Testis (tissue), 3 donors: ENCODE data around the gene CBX8. TPM values are rescaled to one million over a fixed set of nuclear protein-coding genes. Genes with fewer than 3 reads are reported as not detected.
A peak's percentile ranks its signal among the peaks of the same experiment; 100 is the strongest.

Experiments used
- DNase-seq: peaks from one replicate; pipeline ENCODE4 v3.0.0-alpha.2; 2019
- H3K27ac ChIP-seq, 2 donors: fragments of 200-600 bp; sonication (generic); one replicate each; pipeline ENCODE4 v1.5.1; 2019
- H3K27me3 ChIP-seq: fragments of 200-600 bp; sonication (generic); one replicate; pipeline ENCODE4 v1.5.1; 2019
- H3K36me3 ChIP-seq: fragments of 200-600 bp; sonication (generic); one replicate; pipeline ENCODE4 v1.5.1; 2017; ENCODE audit warnings: low read depth; ENCODE audit errors: missing control alignments
- H3K4me1 ChIP-seq: fragments of 200-600 bp; sonication (generic); one replicate; pipeline ENCODE4 v1.5.1; 2019
- H3K4me3 ChIP-seq, 2 donors: fragments of 200-600 bp; sonication (generic); one replicate each; pipeline ENCODE4 v1.5.1; 2017 to 2019
- H3K9me3 ChIP-seq: fragments of 200-600 bp; sonication (generic); one replicate; pipeline ENCODE4 v1.5.1; 2017
- POLR2A ChIP-seq: fragments of 450-650 bp; IDR thresholded peaks from one replicate; pipeline ENCODE4 v1.6.1; 2017; ENCODE audit warnings: antibody characterized with exemption, mild to moderate bottlenecking, moderate library complexity
- WGBS, 2 donors: methylation state at CpG; one replicate each; pipeline ENCODE4 v1.1.5; 2018; 5-methylcytosine and 5-hydroxymethylcytosine counted together
- intact Hi-C: fragments of 100-400 bp; cut with DNase I; formaldehyde crosslinking; loops from one replicate; pipeline ENCODE4 v1.15.1; 2023; ENCODE audit warnings: low total_unique reads
- polyA plus RNA-seq: library from polyadenylated mRNA; stranded (reverse); fragments of 350-450 nt; fragmentation: Illumina TruSeq; extraction: RNeasy Lipid Tissue Mini Kit (QIAGEN cat#74804); gene quantifications from one replicate; pipeline ENCODE4 v1.2.3, GENCODE V29; 2014; ENCODE audit warnings: low read depth, low replicate concordance; ENCODE audit not compliant: insufficient read depth
- total RNA-seq, 2 donors: library from RNA; depleted of rRNA; stranded (reverse); fragments of >200 nt; gene quantifications; one replicate each; pipeline ENCODE4 v1.2.3, GENCODE V29; 2016
- TF ChIP-seq, protein P1 (sequence below), 3 experiments: fragments of 450-650 bp in 2 of 3; fragments of 200-600 bp in 1 of 3; sonication (generic) in 1 of 3; IDR thresholded peaks; one replicate each; pipeline ENCODE4 v1.5.1; 2016 to 2019; ENCODE audit warnings: antibody characterized with exemption in 3 of 3, mild to moderate bottlenecking in 2 of 3, moderate library complexity in 1 of 3

Gene CBX8
- total and polyA plus RNA-seq, 3 donors from 2014 or later: 13.8 to 22.4 (median 13.9) TPM

DNA sequence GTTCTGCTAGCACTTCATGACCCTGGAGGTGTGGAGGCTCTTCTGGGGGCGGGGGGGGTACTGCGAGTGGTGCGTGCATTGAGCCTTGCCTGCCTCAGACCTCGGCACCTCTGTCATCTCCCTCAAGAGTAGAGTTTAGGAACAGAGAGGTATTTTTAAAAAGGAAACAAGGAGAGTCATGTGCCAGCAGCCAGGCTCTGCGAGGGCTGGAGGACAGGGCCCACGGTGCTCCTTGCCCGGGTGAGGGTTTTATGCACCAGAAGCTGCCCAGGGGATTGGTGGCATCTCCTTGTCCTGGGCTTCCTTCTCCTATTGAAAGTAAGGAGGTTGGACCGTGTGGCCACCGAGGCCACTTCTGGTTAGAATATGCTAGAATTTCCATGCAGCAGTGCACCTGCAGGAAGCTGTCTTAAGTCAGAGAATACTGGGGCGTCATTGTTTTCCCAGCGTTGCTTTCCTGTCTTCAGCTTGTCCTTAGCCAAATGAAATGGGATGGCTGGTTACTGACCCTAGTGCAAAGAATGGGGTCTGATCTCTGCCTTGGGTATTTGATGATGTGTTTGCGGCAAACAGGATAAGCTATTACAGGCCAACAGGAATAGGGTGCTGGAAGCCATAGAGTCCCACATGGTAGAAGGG, 15.7 kb downstream of the CBX8 start:
- no peak for DNase-seq
- no peak overlapping the region for H3K4me3 ChIP-seq
- no peaks in the 10 kb centered on the region for H3K27me3 ChIP-seq
- H3K36me3 ChIP-seq: no peaks in the 10 kb centered on the region
- no peaks in the 10 kb centered on the region for H3K9me3 ChIP-seq
- intact Hi-C loops: no loop called here
- 79 to 87% methylated on average over 12 of the region's 12 CpGs for WGBS, 2 donors
- H3K27ac ChIP-seq: no peak overlapping the region
- H3K4me1 ChIP-seq: peaks cover 4% of the 10 kb centered on the region
- no peak for TF ChIP-seq POLR2A
- TF ChIP-seq, protein P1, sequence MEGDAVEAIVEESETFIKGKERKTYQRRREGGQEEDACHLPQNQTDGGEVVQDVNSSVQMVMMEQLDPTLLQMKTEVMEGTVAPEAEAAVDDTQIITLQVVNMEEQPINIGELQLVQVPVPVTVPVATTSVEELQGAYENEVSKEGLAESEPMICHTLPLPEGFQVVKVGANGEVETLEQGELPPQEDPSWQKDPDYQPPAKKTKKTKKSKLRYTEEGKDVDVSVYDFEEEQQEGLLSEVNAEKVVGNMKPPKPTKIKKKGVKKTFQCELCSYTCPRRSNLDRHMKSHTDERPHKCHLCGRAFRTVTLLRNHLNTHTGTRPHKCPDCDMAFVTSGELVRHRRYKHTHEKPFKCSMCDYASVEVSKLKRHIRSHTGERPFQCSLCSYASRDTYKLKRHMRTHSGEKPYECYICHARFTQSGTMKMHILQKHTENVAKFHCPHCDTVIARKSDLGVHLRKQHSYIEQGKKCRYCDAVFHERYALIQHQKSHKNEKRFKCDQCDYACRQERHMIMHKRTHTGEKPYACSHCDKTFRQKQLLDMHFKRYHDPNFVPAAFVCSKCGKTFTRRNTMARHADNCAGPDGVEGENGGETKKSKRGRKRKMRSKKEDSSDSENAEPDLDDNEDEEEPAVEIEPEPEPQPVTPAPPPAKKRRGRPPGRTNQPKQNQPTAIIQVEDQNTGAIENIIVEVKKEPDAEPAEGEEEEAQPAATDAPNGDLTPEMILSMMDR (IDR thresholded peaks at IDR 0.05): no peak

DNA sequence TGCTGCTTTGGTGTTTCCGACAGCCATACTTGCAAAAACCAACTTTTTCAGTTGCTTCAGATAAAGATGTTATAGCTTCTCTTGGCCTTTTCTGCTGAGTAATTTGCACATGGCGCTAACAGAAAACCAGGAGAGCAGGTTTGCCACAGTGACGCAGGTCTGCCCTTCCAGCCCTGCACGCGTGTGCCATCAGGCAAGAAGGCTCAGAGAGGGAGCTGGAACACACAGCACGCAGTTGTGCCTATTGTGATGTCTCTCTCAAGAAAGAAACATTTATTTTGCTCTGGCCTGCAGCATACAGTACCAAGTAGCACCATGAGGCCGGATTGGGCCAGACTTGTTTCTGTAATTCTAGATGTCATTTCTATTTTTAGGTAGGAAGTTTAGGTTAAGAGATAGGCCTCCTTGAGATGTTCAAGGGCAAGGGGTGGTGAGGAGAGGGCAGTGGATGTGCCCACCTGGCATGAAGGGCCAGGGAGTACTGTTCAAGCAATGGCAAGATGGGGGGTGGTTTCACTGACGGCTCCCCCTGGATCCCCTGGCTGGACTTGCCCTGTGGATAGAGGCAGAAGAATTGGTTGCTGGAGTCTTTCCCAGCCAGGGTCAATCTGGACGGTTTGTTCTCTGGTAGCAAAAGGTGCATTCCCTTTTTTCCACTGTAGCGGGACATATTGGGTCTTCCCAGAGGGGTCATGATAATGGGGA, 17.1 kb downstream of the CBX8 start:
- intact Hi-C loops: no loop called here
- TF ChIP-seq, protein P1 (IDR thresholded peaks at IDR 0.05): no peak
- no peak for TF ChIP-seq POLR2A
- WGBS, 2 donors: 78 to 86% methylated on average over 9 to 10 of the region's 10 CpGs

GRCh38 chr17:79779084-79779529, 17.8 kb downstream of the CBX8 start:
- peak; percentile 54 for DNase-seq
- Histone ChIP-seq H3K9me3 (no peaks in the 10 kb centered on the region), H3K36me3 (no peaks in the 10 kb centered on the region), H3K27me3 (no peaks in the 10 kb centered on the region), H3K4me3 (peak overlapping the region; percentile 58 to 61), H3K4me1 (peaks cover 4% of the 10 kb centered on the region), H3K27ac (no peak overlapping the region)
- intact Hi-C loops: no loop called here
- TF ChIP-seq, protein P1 (IDR thresholded peaks at IDR 0.05): no peak
- no peak for TF ChIP-seq POLR2A
- 7% methylated on average over 17 of the region's 17 CpGs; no CpG with 5 or more reads in 1 of the 2 donors for WGBS, 2 donors

More for the DNA sequence above, 17.1 kb downstream of the CBX8 start:
- H3K4me3 ChIP-seq: no peak overlapping the region
- no peaks in the 10 kb centered on the region for H3K36me3 ChIP-seq
- H3K27ac ChIP-seq: no peak overlapping the region
- no peaks in the 10 kb centered on the region for H3K27me3 ChIP-seq
- peaks cover 4% of the 10 kb centered on the region for H3K4me1 ChIP-seq
- DNase-seq: no peak
- H3K9me3 ChIP-seq: no peaks in the 10 kb centered on the region

- TF ChIP-seq, protein P1 (IDR thresholded peaks at IDR 0.05): no peak
- TF ChIP-seq POLR2A: no peak
- H3K4me1 ChIP-seq: peaks cover 4% of the 10 kb centered on the region
- peak overlapping the region; percentile 58 to 61 for H3K4me3 ChIP-seq
- H3K36me3 ChIP-seq: no peaks in the 10 kb centered on the region
- no peaks in the 10 kb centered on the region for H3K27me3 ChIP-seq
- 1% methylated on average over 31 to 49 of the region's 49 CpGs for WGBS, 2 donors
- intact Hi-C loops: no loop called here
- no peaks in the 10 kb centered on the region for H3K9me3 ChIP-seq
- H3K27ac ChIP-seq: no peak overlapping the region
- DNase-seq: no peak
These were observed 18.3 kb downstream of the CBX8 start for GRCh38 chr17:79778504-79779083.
